HFF-Myc (cell line): ENCODE results near the gene DDX55.

Experiments
- DNase-seq: peaks from one replicate; pipeline ENCODE4 v3.0.0-alpha.2; 2011; ENCODE audit warnings: low read depth; ENCODE audit errors: extremely low read depth
- H3K4me3 ChIP-seq: replicated peaks from 2 replicates; pipeline ENCODE4 v1.5.1; 2011; ENCODE audit warnings: low read depth, mild to moderate bottlenecking, control low read depth, low read length
- CTCF ChIP-seq: IDR thresholded peaks from 2 replicates; pipeline ENCODE4 v1.5.1; 2012; ENCODE audit warnings: mild to moderate bottlenecking, low read depth, low read length, control low read depth; ENCODE audit errors: missing control alignments

Gene DDX55

GRCh38 chr12:123656392-123656791, 54.5 kb downstream of the DDX55 start:
- no peak for TF ChIP-seq CTCF
- H3K4me3 ChIP-seq, result no peak overlapping the region
- no peak for DNase-seq

- H3K4me3 ChIP-seq, result no peak overlapping the region
- TF ChIP-seq CTCF, result no peak
- no peak for DNase-seq
Observed at GRCh38 chr12:123657211-123657610, 55.3 kb downstream of the DDX55 start.

GRCh38 chr12:123659996-123660727, 58.3 kb downstream of the DDX55 start:
- H3K4me3 ChIP-seq, result no peak overlapping the region

GRCh38 chr12:123667771-123668170, 65.9 kb downstream of the DDX55 start:
- TF ChIP-seq CTCF, result no peak
- no peak for DNase-seq
- no peak overlapping the region for H3K4me3 ChIP-seq

More at GRCh38 chr12:123659996-123660727, 58.3 kb downstream of the DDX55 start:
- no peak for TF ChIP-seq CTCF
- DNase-seq, result peak; percentile 33
